Fibroblast of villous mesenchyme (primary cell): Measurements from ENCODE around the gene DAB1. TPM values are rescaled to one million over a fixed set of nuclear protein-coding genes. Genes with fewer than 3 reads are reported as not detected.

ENCODE experiments used
- DNase-seq: peaks from one replicate; pipeline ENCODE4 v3.0.0-alpha.2; 2010; ENCODE audit warnings: low read depth
- H3K4me3 ChIP-seq: 2 replicates; pipeline ENCODE4 v1.5.1; 2011; ENCODE audit warnings: low read depth, mild to moderate bottlenecking, low read length
- total RNA-seq: library from RNA; depleted of rRNA; stranded (reverse); fragments of >200 nt; gene quantifications from 2 replicates; pipeline ENCODE4 v1.2.3, GENCODE V29; 2012
- TF ChIP-seq, protein P1 (sequence below): IDR thresholded peaks from 2 replicates; pipeline ENCODE4 v1.5.1; 2012; ENCODE audit warnings: low read depth, mild to moderate bottlenecking, low read length; ENCODE audit not compliant: insufficient read depth

Gene DAB1
- total RNA-seq, 1 donor, result not detected

- TF ChIP-seq, protein P1, sequence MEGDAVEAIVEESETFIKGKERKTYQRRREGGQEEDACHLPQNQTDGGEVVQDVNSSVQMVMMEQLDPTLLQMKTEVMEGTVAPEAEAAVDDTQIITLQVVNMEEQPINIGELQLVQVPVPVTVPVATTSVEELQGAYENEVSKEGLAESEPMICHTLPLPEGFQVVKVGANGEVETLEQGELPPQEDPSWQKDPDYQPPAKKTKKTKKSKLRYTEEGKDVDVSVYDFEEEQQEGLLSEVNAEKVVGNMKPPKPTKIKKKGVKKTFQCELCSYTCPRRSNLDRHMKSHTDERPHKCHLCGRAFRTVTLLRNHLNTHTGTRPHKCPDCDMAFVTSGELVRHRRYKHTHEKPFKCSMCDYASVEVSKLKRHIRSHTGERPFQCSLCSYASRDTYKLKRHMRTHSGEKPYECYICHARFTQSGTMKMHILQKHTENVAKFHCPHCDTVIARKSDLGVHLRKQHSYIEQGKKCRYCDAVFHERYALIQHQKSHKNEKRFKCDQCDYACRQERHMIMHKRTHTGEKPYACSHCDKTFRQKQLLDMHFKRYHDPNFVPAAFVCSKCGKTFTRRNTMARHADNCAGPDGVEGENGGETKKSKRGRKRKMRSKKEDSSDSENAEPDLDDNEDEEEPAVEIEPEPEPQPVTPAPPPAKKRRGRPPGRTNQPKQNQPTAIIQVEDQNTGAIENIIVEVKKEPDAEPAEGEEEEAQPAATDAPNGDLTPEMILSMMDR, result no peak
- DNase-seq, result no peak
- no peak overlapping the region for H3K4me3 ChIP-seq
These were observed 317.6 kb downstream of the DAB1 start for GRCh38 chr1:57106296-57106695.

GRCh38 chr1:57102561-57103326 lies 321.1 kb downstream of the DAB1 start:
- H3K4me3 ChIP-seq, result no peak overlapping the region
- DNase-seq, result no peak
- TF ChIP-seq, protein P1, result no peak

DNA sequence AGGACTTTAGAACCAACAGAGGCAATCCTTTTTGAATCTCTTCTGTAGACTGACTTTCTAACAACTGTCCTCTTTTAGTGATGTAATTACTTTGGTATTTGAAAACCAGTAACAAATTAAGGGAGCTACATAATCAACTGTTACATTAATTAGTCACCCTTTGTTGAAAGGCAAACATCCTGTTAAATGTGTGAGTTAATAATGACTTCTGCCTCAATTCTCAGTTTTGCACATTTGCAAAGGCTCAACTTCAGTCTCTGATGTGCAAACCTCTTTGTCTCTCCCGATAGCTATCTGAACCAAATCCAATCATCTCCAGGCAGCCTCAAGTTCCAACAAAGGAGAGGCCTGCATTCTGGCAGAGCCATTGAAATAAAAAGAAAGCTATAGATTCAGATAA lies 322.7 kb downstream of the DAB1 start:
- DNase-seq, result no peak
- H3K4me3 ChIP-seq, result no peak overlapping the region
- TF ChIP-seq, protein P1, result no peak

DNA sequence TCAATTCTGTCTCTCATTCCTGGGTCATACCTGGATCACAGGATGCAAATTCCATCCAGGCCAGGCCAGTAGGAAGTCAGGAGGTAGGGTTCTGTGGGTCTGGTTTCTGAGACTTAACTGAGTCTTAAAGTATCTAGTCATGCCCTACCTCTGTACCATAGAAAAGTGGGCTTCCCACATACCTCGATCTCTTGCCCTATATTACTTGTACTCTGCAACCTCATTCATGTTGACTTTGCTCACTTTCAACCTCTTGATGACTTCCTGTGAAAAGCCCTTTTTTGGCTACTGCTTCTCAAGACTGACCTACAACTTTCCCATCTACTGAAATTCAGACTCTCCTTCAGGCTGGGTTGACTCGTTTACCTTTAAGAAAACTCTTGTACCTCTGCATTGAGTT lies 329.1 kb downstream of the DAB1 start:
- H3K4me3 ChIP-seq, result no peak overlapping the region
- TF ChIP-seq, protein P1, result no peak
- no peak for DNase-seq

DNA sequence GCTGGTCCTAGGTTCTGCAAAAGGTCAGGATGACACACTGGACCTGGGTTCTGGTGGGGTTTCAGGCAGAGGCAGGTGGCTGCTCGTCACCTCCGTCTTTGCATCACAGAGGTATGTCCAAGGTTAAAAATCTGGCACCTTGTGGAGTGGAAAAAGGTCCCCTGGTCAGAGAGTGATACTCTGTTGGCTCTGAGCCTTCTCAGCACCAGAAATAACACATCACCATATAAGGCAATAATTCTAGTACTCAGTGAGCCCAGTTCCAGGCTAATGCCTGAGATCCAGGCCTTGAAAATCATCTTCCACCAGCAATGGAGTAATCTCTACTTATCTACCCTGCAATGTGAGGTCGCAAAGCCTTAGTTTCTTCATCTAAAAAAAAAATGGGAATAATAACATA lies 330.7 kb downstream of the DAB1 start:
- H3K4me3 ChIP-seq, result no peak overlapping the region
- DNase-seq, result no peak
- TF ChIP-seq, protein P1, result no peak

DNA sequence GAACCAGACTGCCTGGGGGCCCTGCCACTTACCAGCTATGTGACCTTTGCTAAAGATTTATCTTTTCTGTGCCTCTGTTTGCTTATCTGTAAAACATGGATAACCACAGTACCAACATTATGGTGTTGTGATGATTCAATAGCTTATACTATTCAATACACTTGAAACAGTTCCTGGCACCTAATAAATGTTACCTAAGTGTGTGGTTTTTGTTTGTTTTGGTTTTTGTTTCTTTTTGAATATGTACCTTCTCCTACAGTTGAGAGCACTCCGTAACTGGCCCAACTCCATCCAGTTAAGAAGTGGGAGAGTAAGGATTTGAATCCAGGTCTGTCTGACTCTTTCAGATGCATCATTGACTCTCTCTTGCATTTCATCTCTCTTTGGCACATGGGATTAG lies 332.2 kb downstream of the DAB1 start:
- TF ChIP-seq, protein P1, result no peak
- no peak for DNase-seq
- H3K4me3 ChIP-seq, result no peak overlapping the region

GRCh38 chr1:57089855-57090254 lies 334.0 kb downstream of the DAB1 start:
- TF ChIP-seq, protein P1, result no peak
- DNase-seq, result no peak
- no peak overlapping the region for H3K4me3 ChIP-seq
